Mononuclear cell (primary cell): Measurements from ENCODE around the gene ABHD15. TPM values are rescaled to one million over a fixed set of nuclear protein-coding genes. Genes with fewer than 3 reads are reported as not detected.

Experiments used
- H3K27me3 ChIP-seq: 2 replicates; pipeline ENCODE4 v1.6.0; 2011; ENCODE audit warnings: low read length, control low read depth; ENCODE audit not compliant: insufficient read depth
- H3K4me1 ChIP-seq: 2 replicates; pipeline ENCODE4 v1.5.1; 2011; ENCODE audit warnings: mild to moderate bottlenecking, low read length, control low read depth; ENCODE audit not compliant: insufficient read depth
- H3K4me3 ChIP-seq: 2 replicates; pipeline ENCODE4 v1.5.1; 2011; ENCODE audit warnings: mild to moderate bottlenecking, low read length, moderate library complexity
- H3K9me3 ChIP-seq: 2 replicates; pipeline ENCODE4 v1.5.1; 2011; ENCODE audit warnings: low read depth, mild to moderate bottlenecking, control low read depth, low read length
- total RNA-seq: library from RNA; depleted of rRNA; stranded (reverse); fragments of >200 nt; gene quantifications from one replicate; pipeline ENCODE4 v1.2.3, GENCODE V29; 2012

Gene ABHD15
- 8.9 TPM for total RNA-seq

- H3K4me3 ChIP-seq, result peak within 1 kb of the TSS; percentile 62
- peaks cover 60% of the 10 kb centered on the region for H3K4me1 ChIP-seq
- no peaks in the 10 kb centered on the region for H3K9me3 ChIP-seq
- H3K27me3 ChIP-seq, result no peaks in the 10 kb centered on the region
Measured at GRCh38 chr17:29566473-29567303, at the start of gene ABHD15. Gene ABHD15 (minus strand): TSS chr17:29567037. CDS start chr17:29566966, 71 bp downstream.

GRCh38 chr17:29615492-29616299 is 48.9 kb upstream of the ABHD15 start:
- Histone ChIP-seq H3K9me3 (no peaks in the 10 kb centered on the region), H3K27me3 (peaks cover 12% of the 10 kb centered on the region), H3K4me3 (peak overlapping the region; percentile 28), H3K4me1 (peaks cover 58% of the 10 kb centered on the region)

GRCh38 chr17:29615048-29615385 is 48.2 kb upstream of the ABHD15 start:
- Histone ChIP-seq H3K4me3 (peak overlapping the region; percentile 28), H3K4me1 (peaks cover 58% of the 10 kb centered on the region), H3K9me3 (no peaks in the 10 kb centered on the region), H3K27me3 (peaks cover 12% of the 10 kb centered on the region)

GRCh38 chr17:29614349-29615047 is 47.7 kb upstream of the ABHD15 start:
- no peaks in the 10 kb centered on the region for H3K9me3 ChIP-seq
- peaks cover 58% of the 10 kb centered on the region for H3K4me1 ChIP-seq
- no peak overlapping the region for H3K4me3 ChIP-seq
- H3K27me3 ChIP-seq, result peaks cover 12% of the 10 kb centered on the region

GRCh38 chr17:29613856-29614255 is 47.0 kb upstream of the ABHD15 start:
- Histone ChIP-seq H3K27me3 (peaks cover 12% of the 10 kb centered on the region), H3K4me3 (no peak overlapping the region), H3K9me3 (no peaks in the 10 kb centered on the region), H3K4me1 (peaks cover 58% of the 10 kb centered on the region)

GRCh38 chr17:29613352-29613837 is 46.6 kb upstream of the ABHD15 start:
- Histone ChIP-seq H3K9me3 (no peaks in the 10 kb centered on the region), H3K4me1 (peaks cover 57% of the 10 kb centered on the region), H3K27me3 (peaks cover 12% of the 10 kb centered on the region), H3K4me3 (no peak overlapping the region)

GRCh38 chr17:29612404-29613280 is 45.8 kb upstream of the ABHD15 start:
- Histone ChIP-seq H3K9me3 (no peaks in the 10 kb centered on the region), H3K27me3 (peaks cover 12% of the 10 kb centered on the region), H3K4me3 (no peak overlapping the region), H3K4me1 (peaks cover 50% of the 10 kb centered on the region)

- H3K4me1 ChIP-seq, result peaks cover 44% of the 10 kb centered on the region
- peaks cover 12% of the 10 kb centered on the region for H3K27me3 ChIP-seq
- H3K9me3 ChIP-seq, result no peaks in the 10 kb centered on the region
- H3K4me3 ChIP-seq, result no peak overlapping the region
Measured at GRCh38 chr17:29612094-29612403, 45.2 kb upstream of the ABHD15 start.

GRCh38 chr17:29611351-29612093 is 44.7 kb upstream of the ABHD15 start:
- Histone ChIP-seq H3K9me3 (no peaks in the 10 kb centered on the region), H3K27me3 (peaks cover 9% of the 10 kb centered on the region), H3K4me1 (peaks cover 39% of the 10 kb centered on the region), H3K4me3 (no peak overlapping the region)

GRCh38 chr17:29610395-29610794 is 43.6 kb upstream of the ABHD15 start:
- Histone ChIP-seq H3K27me3 (peaks cover 3% of the 10 kb centered on the region), H3K4me1 (peaks cover 27% of the 10 kb centered on the region), H3K9me3 (no peaks in the 10 kb centered on the region), H3K4me3 (no peak overlapping the region)

GRCh38 chr17:29608986-29609385 is 42.1 kb upstream of the ABHD15 start:
- no peak overlapping the region for H3K4me3 ChIP-seq
- H3K9me3 ChIP-seq, result no peaks in the 10 kb centered on the region
- H3K4me1 ChIP-seq, result peaks cover 13% of the 10 kb centered on the region
- peaks cover 3% of the 10 kb centered on the region for H3K27me3 ChIP-seq

- Histone ChIP-seq H3K9me3 (no peaks in the 10 kb centered on the region), H3K4me3 (no peak overlapping the region), H3K4me1 (peaks cover under 1% of the 10 kb centered on the region), H3K27me3 (peaks cover under 1% of the 10 kb centered on the region)
Measured at GRCh38 chr17:29607557-29608195, 40.8 kb upstream of the ABHD15 start.

- Histone ChIP-seq H3K4me3 (no peak overlapping the region), H3K4me1 (no peaks in the 10 kb centered on the region), H3K27me3 (no peaks in the 10 kb centered on the region), H3K9me3 (no peaks in the 10 kb centered on the region)
Measured at GRCh38 chr17:29603109-29603674, 36.4 kb upstream of the ABHD15 start.
